CD14-positive monocyte (primary cell): ENCODE measurements around the gene UFSP2. TPM values are rescaled to one million over a fixed set of nuclear protein-coding genes. Genes with fewer than 3 reads are reported as not detected.

Experiments
- DNase-seq, 3 donors: peaks; one replicate each; pipeline ENCODE4 v3.0.0-alpha.2; 2011 to 2022
- H2AFZ ChIP-seq: 2 replicates; pipeline ENCODE4 v1.6.0; 2012; ENCODE audit warnings: mild to moderate bottlenecking, low read depth, low read length, inconsistent platforms; ENCODE audit not compliant: insufficient read depth, poor library complexity, severe bottlenecking
- H3K27ac ChIP-seq, 2 donors: 1 replicate in 1 of 2; 2 replicates in 1 of 2; pipeline ENCODE4 v1.5.1; 2012 to 2013; ENCODE audit warnings: low read length in 2 of 2, control low read depth in 1 of 2, inconsistent platforms in 1 of 2, low read depth in 1 of 2, mild to moderate bottlenecking in 1 of 2
- H3K27me3 ChIP-seq, 2 donors: one replicate each; pipeline versions ENCODE4 v1.6.0 to v1.6.1; 2011 to 2013; ENCODE audit warnings: low read length in 2 of 2; ENCODE audit not compliant: control insufficient read depth in 2 of 2, insufficient read depth in 2 of 2
- H3K36me3 ChIP-seq, 2 donors: replicated peaks in 1 of 2; 1 replicate in 1 of 2; 2 replicates in 1 of 2; pipeline versions ENCODE4 v1.5.1 to v1.6.1; 2012 to 2013; ENCODE audit warnings: low read length in 2 of 2, control low read depth in 1 of 2, inconsistent platforms in 1 of 2, mild to moderate bottlenecking in 1 of 2; ENCODE audit not compliant: insufficient read depth in 2 of 2, control insufficient read depth in 1 of 2
- H3K4me1 ChIP-seq, 2 donors: 1 replicate in 1 of 2; 2 replicates in 1 of 2; pipeline versions ENCODE4 v1.5.1 to v1.6.1; 2012 to 2013; ENCODE audit warnings: low read length in 2 of 2, control low read depth in 1 of 2, inconsistent platforms in 1 of 2, mild to moderate bottlenecking in 1 of 2, moderate library complexity in 1 of 2; ENCODE audit not compliant: insufficient read depth in 2 of 2, control insufficient read depth in 1 of 2
- H3K4me2 ChIP-seq: replicated peaks from 2 replicates; pipeline ENCODE3; 2012; ENCODE audit warnings: low read length, moderate library complexity, mild to moderate bottlenecking; ENCODE audit not compliant: poor library complexity, severe bottlenecking; ENCODE audit errors: extremely low read depth
- H3K4me3 ChIP-seq, 3 experiments: fragments of 200-600 bp in 1 of 3; sonication (generic) in 1 of 3; replicated peaks in 1 of 3; 1 replicate in 2 of 3; 2 replicates in 1 of 3; pipeline ENCODE4 v1.5.1; 2011 to 2013; ENCODE audit warnings: low read length in 3 of 3, mild to moderate bottlenecking in 3 of 3, control low read depth in 2 of 3, low read depth in 2 of 3, inconsistent platforms in 1 of 3, moderate library complexity in 1 of 3
- H3K79me2 ChIP-seq: 2 replicates; pipeline ENCODE4 v1.6.0; 2012; ENCODE audit warnings: mild to moderate bottlenecking, control low read depth, inconsistent platforms, low read length, moderate library complexity; ENCODE audit not compliant: insufficient read depth
- H3K9ac ChIP-seq: 2 replicates; pipeline ENCODE4 v1.6.0; 2017; ENCODE audit warnings: low read length, mild to moderate bottlenecking; ENCODE audit not compliant: insufficient read depth, poor library complexity, severe bottlenecking
- H3K9me3 ChIP-seq, 2 donors: replicated peaks in 1 of 2; 1 replicate in 1 of 2; 2 replicates in 1 of 2; pipeline versions ENCODE4 v1.5.1 to v1.6.1; 2012 to 2013; ENCODE audit warnings: low read length in 2 of 2, control low read depth in 1 of 2; ENCODE audit not compliant: control insufficient read depth in 1 of 2, insufficient read depth in 1 of 2
- H4K20me1 ChIP-seq: 2 replicates; pipeline ENCODE4 v1.6.0; 2012; ENCODE audit warnings: mild to moderate bottlenecking, low read length, control low read depth, moderate library complexity; ENCODE audit not compliant: insufficient read depth
- H3K27ac Mint-ChIP-seq, 7 donors: one replicate each; pipeline ENCODE4 v1.8.0; 2020; ENCODE audit warnings: mild to moderate bottlenecking in 7 of 7, mixed read lengths in 7 of 7, moderate library complexity in 6 of 7, inconsistent platforms in 2 of 7
- H3K27me3 Mint-ChIP-seq, 3 donors: one replicate each; pipeline ENCODE4 v1.8.0; 2021 to 2022; ENCODE audit warnings: low read depth in 3 of 3, mild to moderate bottlenecking in 3 of 3, mixed read lengths in 3 of 3, moderate library complexity in 3 of 3, inconsistent platforms in 1 of 3
- H3K36me3 Mint-ChIP-seq, 2 donors: one replicate each; pipeline ENCODE4 v1.8.0; 2020; ENCODE audit warnings: mixed read lengths in 2 of 2, inconsistent platforms in 1 of 2, mild to moderate bottlenecking in 1 of 2
- H3K4me1 Mint-ChIP-seq: one replicate; pipeline ENCODE4 v1.8.0; 2020; ENCODE audit warnings: mild to moderate bottlenecking, mixed read lengths
- H3K4me3 Mint-ChIP-seq, 2 donors: one replicate each; pipeline ENCODE4 v1.8.0; 2020; ENCODE audit warnings: mild to moderate bottlenecking in 2 of 2, mixed read lengths in 2 of 2, moderate library complexity in 1 of 2
- H3K9me3 Mint-ChIP-seq, 7 donors: one replicate each; pipeline ENCODE4 v1.8.0; 2020 to 2022; ENCODE audit warnings: mixed read lengths in 7 of 7, mild to moderate bottlenecking in 6 of 7, moderate library complexity in 6 of 7, inconsistent platforms in 2 of 7
- WGBS: methylation state at CpG from one replicate; pipeline ENCODE4 v1.1.5; 2013; ENCODE audit warnings: missing lambda C conversion rate; ENCODE audit not compliant: insufficient coverage; 5-methylcytosine and 5-hydroxymethylcytosine counted together
- intact Hi-C, 2 donors: fragments of 100-400 bp; cut with micrococcal nuclease; formaldehyde crosslinking; loops; one replicate each; pipeline versions ENCODE4 v1.15.0 to v1.15.1; 2023
- polyA plus RNA-seq, 3 donors: library from polyadenylated mRNA; depleted of rRNA in 1 of 3; unstranded in 2 of 3; stranded (reverse) in 1 of 3; fragments of 300-500 nt in 2 of 3; fragments of >200 nt in 1 of 3; fragmentation: Illumina TruSeq in 2 of 3; gene quantifications; 1 replicate in 2 of 3; 2 replicates in 1 of 3; pipeline ENCODE4 v1.2.3, GENCODE V29; 2012 to 2021
- TF ChIP-seq, protein P1 (sequence below): fragments of 200-600 bp; IDR thresholded peaks from one replicate; pipeline ENCODE4 v1.8.0; 2022; ENCODE audit warnings: antibody characterized with exemption, mild to moderate bottlenecking

UFSP2 gene
- polyA plus RNA-seq, 3 donors = 6.8 to 23.5 (median 13.8) TPM

DNA sequence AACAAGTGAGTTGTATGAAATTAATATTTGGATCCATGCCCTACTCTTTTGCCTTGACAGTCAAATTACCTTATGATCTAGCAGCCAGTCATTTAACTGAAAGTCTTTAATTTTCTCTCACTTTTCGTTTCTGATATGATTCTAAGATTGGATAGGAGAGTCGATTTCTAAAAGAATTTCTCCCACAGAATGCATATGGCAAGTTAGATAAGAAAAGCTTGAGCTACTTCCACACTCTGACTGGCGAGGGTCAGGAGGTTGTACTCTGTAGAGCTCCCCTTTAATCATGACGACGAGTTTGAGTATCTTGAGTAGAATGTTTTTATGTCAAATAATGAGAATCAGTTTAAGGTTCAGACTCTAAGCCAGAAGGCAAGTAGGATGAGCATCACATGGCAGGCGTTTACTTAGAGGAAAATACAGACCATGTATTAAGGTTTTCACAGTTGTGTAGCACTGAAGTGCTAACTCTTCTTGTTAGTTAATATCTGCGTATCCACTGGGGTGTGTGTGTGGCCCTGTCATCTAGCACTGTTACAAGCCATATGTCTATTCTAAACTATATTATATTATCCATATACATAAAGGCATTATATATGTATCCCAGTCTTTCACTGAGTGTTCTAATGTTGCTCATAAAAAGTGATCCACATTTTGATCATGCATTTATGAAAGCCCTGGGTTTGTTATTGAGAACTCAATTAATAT, 67.9 kb downstream of the UFSP2 start:
- no peak for DNase-seq

DNA sequence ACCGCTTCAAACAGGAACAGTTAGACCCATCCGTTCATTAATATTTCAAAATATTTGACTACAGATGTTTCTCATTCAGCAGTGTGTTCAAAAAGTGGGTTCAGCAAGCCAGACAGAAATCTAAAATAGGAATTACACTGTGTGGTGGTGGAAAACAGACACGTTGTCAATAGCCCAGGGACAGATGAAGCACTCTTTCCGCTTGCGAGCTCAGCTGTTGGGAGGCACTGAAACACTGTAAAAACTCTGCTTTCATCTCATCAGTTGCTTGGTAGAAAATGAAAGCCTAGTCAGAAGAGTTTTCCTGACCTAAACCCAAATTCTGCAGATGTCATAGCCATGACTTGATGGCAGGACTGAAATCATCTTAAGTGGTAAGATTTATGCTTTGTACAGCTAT, 68.6 kb downstream of the UFSP2 start:
- Mint-ChIP-seq H3K4me1 (no peaks in the 10 kb centered on the region), H3K27ac (no peak overlapping the region), H3K36me3 (no peaks in the 10 kb centered on the region), H3K9me3 (peaks cover 0 to 2% (median 0%) of the 10 kb centered on the region in 7 donors), H3K27me3 (peaks cover 0 to 4% (median 3%) of the 10 kb centered on the region in 3 donors), H3K4me3 (no peak overlapping the region)
- Histone ChIP-seq H3K4me3 (no peak overlapping the region), H3K4me1 (no peaks in the 10 kb centered on the region), H3K4me2 (no peak overlapping the region), H4K20me1 (no peaks in the 10 kb centered on the region), H3K79me2 (no peaks in the 10 kb centered on the region), H3K9ac (no peak overlapping the region), H3K27ac (no peak overlapping the region), H3K36me3 (no peaks in the 10 kb centered on the region), H3K9me3 (no peaks in the 10 kb centered on the region), H3K27me3 (no peaks in the 10 kb centered on the region), H2AFZ (no peak overlapping the region)
- intact Hi-C loops = no loop called here
- WGBS = 93% methylated on average over 3 of the region's 5 CpGs
- TF ChIP-seq, protein P1, sequence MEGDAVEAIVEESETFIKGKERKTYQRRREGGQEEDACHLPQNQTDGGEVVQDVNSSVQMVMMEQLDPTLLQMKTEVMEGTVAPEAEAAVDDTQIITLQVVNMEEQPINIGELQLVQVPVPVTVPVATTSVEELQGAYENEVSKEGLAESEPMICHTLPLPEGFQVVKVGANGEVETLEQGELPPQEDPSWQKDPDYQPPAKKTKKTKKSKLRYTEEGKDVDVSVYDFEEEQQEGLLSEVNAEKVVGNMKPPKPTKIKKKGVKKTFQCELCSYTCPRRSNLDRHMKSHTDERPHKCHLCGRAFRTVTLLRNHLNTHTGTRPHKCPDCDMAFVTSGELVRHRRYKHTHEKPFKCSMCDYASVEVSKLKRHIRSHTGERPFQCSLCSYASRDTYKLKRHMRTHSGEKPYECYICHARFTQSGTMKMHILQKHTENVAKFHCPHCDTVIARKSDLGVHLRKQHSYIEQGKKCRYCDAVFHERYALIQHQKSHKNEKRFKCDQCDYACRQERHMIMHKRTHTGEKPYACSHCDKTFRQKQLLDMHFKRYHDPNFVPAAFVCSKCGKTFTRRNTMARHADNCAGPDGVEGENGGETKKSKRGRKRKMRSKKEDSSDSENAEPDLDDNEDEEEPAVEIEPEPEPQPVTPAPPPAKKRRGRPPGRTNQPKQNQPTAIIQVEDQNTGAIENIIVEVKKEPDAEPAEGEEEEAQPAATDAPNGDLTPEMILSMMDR = no peak
- DNase-seq = no peak

More for the DNA sequence above, 67.9 kb downstream of the UFSP2 start:
- Histone ChIP-seq H3K27ac (no peak overlapping the region), H3K36me3 (no peaks in the 10 kb centered on the region), H2AFZ (no peak overlapping the region), H3K4me2 (no peak overlapping the region), H3K27me3 (no peaks in the 10 kb centered on the region), H3K9me3 (no peaks in the 10 kb centered on the region), H3K4me1 (no peaks in the 10 kb centered on the region), H4K20me1 (no peaks in the 10 kb centered on the region), H3K9ac (no peak overlapping the region), H3K79me2 (no peaks in the 10 kb centered on the region), H3K4me3 (no peak overlapping the region)
- 100% methylated on average over 1 of the region's 7 CpGs for WGBS
- Mint-ChIP-seq H3K4me1 (no peaks in the 10 kb centered on the region), H3K27me3 (peaks cover 0 to 3% (median 3%) of the 10 kb centered on the region in 3 donors), H3K9me3 (peaks cover 0 to 2% (median 0%) of the 10 kb centered on the region in 7 donors), H3K4me3 (no peak overlapping the region), H3K27ac (no peak overlapping the region), H3K36me3 (no peaks in the 10 kb centered on the region)
- TF ChIP-seq, protein P1 = no peak
- intact Hi-C loops = no loop called here
